IMR-90 (cell line): ENCODE results near the gene LRRC56. TPM values are rescaled to one million over a fixed set of nuclear protein-coding genes. Genes with fewer than 3 reads are reported as not detected.

Experiments used
- ATAC-seq: fragments of 200-7000 bp; cut with Tn5 transposase; 2 replicates; pipeline ENCODE4 v1.9.1; 2020; ENCODE audit warnings: low read depth, mild to moderate bottlenecking, moderate library complexity
- BruUV-seq: library from RNA; stranded (reverse); fragments of 400-500 nt; replicated peaks from 2 replicates; lab custom pipeline; 2021; lab: Mats Ljungman, UMichigan
- CTCF ChIA-PET: fragments of 300-600 bp; formaldehyde crosslinking; extraction: SDS; loops from one replicate; lab custom pipeline; 2021; ENCODE audit warnings: antibody characterized with exemption; lab: Yijun Ruan, JAX
- POLR2A ChIA-PET: fragments of 300-600 bp; sonication (Branson Sonifier 250); formaldehyde crosslinking; loops from one replicate; lab custom pipeline; 2022; ENCODE audit warnings: antibody characterized with exemption; ENCODE audit not compliant: unreplicated experiment; lab: Charles Lee
- DNase-seq: peaks from one replicate; pipeline ENCODE4 v3.0.0; 2013
- H2AFZ ChIP-seq: replicated peaks from 2 replicates; pipeline ENCODE3; 2013; ENCODE audit warnings: low read length, mild to moderate bottlenecking; ENCODE audit not compliant: poor library complexity
- H2AK5ac ChIP-seq: 2 replicates; pipeline ENCODE4 v1.6.1; 2013; ENCODE audit warnings: low read depth, low read length, inconsistent platforms
- H2AK9ac ChIP-seq: replicated peaks from 2 replicates; pipeline ENCODE3; 2013; ENCODE audit warnings: mild to moderate bottlenecking, low read depth, low read length, moderate library complexity; ENCODE audit not compliant: poor library complexity
- H2BK120ac ChIP-seq: 2 replicates; pipeline ENCODE4 v1.6.1; 2013; ENCODE audit warnings: low read depth, low read length, inconsistent platforms
- H2BK15ac ChIP-seq: 3 replicates; pipeline ENCODE4 v1.6.1; 2013; ENCODE audit warnings: low read depth, low read length, inconsistent platforms
- H2BK20ac ChIP-seq: 2 replicates; pipeline ENCODE4 v1.6.1; 2013; ENCODE audit warnings: low read depth, mild to moderate bottlenecking, inconsistent platforms, low read length, moderate library complexity
- H2BK5ac ChIP-seq: 2 replicates; pipeline ENCODE4 v1.6.1; 2013; ENCODE audit warnings: mild to moderate bottlenecking, low read depth, low read length, inconsistent platforms; ENCODE audit not compliant: poor library complexity, severe bottlenecking
- H3K14ac ChIP-seq: replicated peaks from 2 replicates; pipeline ENCODE4 v1.6.1; 2013; ENCODE audit warnings: low read depth, low read length, inconsistent platforms
- H3K18ac ChIP-seq: 2 replicates; pipeline ENCODE4 v1.6.1; 2013; ENCODE audit warnings: low read depth, low read length, control low read depth
- H3K23ac ChIP-seq: 2 replicates; pipeline ENCODE4 v1.6.1; 2013; ENCODE audit warnings: low read depth, low read length, inconsistent platforms
- H3K27ac ChIP-seq: 2 replicates; pipeline ENCODE4 v1.5.1; 2013; ENCODE audit warnings: mild to moderate bottlenecking, control low read depth, low read length; ENCODE audit not compliant: insufficient read depth
- H3K27me3 ChIP-seq: 2 replicates; pipeline ENCODE4 v1.6.1; 2013; ENCODE audit warnings: low read length; ENCODE audit not compliant: control insufficient read depth, insufficient read depth
- H3K36me3 ChIP-seq: 2 replicates; pipeline ENCODE4 v1.6.1; 2013; ENCODE audit warnings: low read length, mixed read lengths; ENCODE audit not compliant: control insufficient read depth, insufficient read depth
- H3K4ac ChIP-seq: 2 replicates; pipeline ENCODE4 v1.6.1; 2013; ENCODE audit warnings: low read depth, low read length, inconsistent platforms
- H3K4me1 ChIP-seq: 2 replicates; pipeline ENCODE4 v1.6.1; 2013; ENCODE audit warnings: low read length, mixed read lengths; ENCODE audit not compliant: control insufficient read depth, insufficient read depth
- H3K4me2 ChIP-seq: 2 replicates; pipeline ENCODE4 v1.6.1; 2013; ENCODE audit warnings: low read depth, mild to moderate bottlenecking, control low read depth, low read length, moderate library complexity
- H3K4me3 ChIP-seq: 2 replicates; pipeline ENCODE4 v1.5.1; 2013; ENCODE audit warnings: low read depth, mild to moderate bottlenecking, control low read depth, low read length, moderate library complexity; ENCODE audit not compliant: insufficient read depth
- H3K56ac ChIP-seq: 2 replicates; pipeline ENCODE4 v1.6.1; 2013; ENCODE audit warnings: low read length, inconsistent platforms; ENCODE audit not compliant: insufficient read depth; ENCODE audit errors: extremely low read depth
- H3K79me1 ChIP-seq, 2 experiments: 2 replicates each; pipeline ENCODE4 v1.6.1; 2013; ENCODE audit warnings: low read length in 2 of 2, inconsistent platforms in 1 of 2, low read depth in 1 of 2
- H3K9ac ChIP-seq: 2 replicates; pipeline ENCODE4 v1.6.1; 2013; ENCODE audit warnings: low read depth, low read length, control low read depth
- H3K9me1 ChIP-seq: 2 replicates; pipeline ENCODE4 v1.6.1; 2013; ENCODE audit warnings: low read length, inconsistent platforms; ENCODE audit not compliant: insufficient read depth
- H3K9me3 ChIP-seq: 2 replicates; pipeline ENCODE4 v1.6.1; 2013; ENCODE audit warnings: low read length; ENCODE audit not compliant: control insufficient read depth, insufficient read depth
- H4K20me1 ChIP-seq: 2 replicates; pipeline ENCODE4 v1.6.1; 2013; ENCODE audit warnings: low read length, inconsistent platforms; ENCODE audit not compliant: insufficient read depth
- H4K5ac ChIP-seq: 2 replicates; pipeline ENCODE4 v1.6.1; 2013; ENCODE audit warnings: mild to moderate bottlenecking, low read depth, low read length, control low read depth
- H4K8ac ChIP-seq, 2 experiments: 2 replicates each; pipeline ENCODE4 v1.6.1; 2013; ENCODE audit warnings: low read depth in 2 of 2, low read length in 2 of 2, control low read depth in 1 of 2, inconsistent platforms in 1 of 2
- H4K91ac ChIP-seq: 2 replicates; pipeline ENCODE4 v1.6.1; 2013; ENCODE audit warnings: low read depth, low read length, inconsistent platforms; ENCODE audit not compliant: insufficient read depth
- BHLHE40 ChIP-seq: fragments of 150-350 bp; IDR thresholded peaks from 2 replicates; pipeline ENCODE4 v1.6.1; 2016; ENCODE audit warnings: mild to moderate bottlenecking, low read depth, low read length
- CEBPB ChIP-seq: IDR thresholded peaks from 2 replicates; pipeline ENCODE4 v1.6.1; 2012; ENCODE audit warnings: low read depth, low read length, improper control_type of control experiment
- CHD1 ChIP-seq: IDR thresholded peaks from 2 replicates; pipeline ENCODE4 v1.6.1; 2012; ENCODE audit warnings: low read depth, low read length, improper control_type of control experiment
- FOS ChIP-seq: fragments of 150-350 bp; IDR thresholded peaks from 2 replicates; pipeline ENCODE4 v1.6.1; 2016; ENCODE audit warnings: low read depth, low read length
- POLR2A ChIP-seq: IDR thresholded peaks from 2 replicates; pipeline ENCODE4 v1.6.1; 2012; ENCODE audit warnings: mild to moderate bottlenecking, low read depth, low read length
- RCOR1 ChIP-seq: IDR thresholded peaks from 2 replicates; pipeline ENCODE4 v1.6.1; 2012; ENCODE audit warnings: mild to moderate bottlenecking, low read length, improper control_type of control experiment; ENCODE audit not compliant: insufficient replicate concordance
- SMC3 ChIP-seq: fragments of 150-350 bp; IDR thresholded peaks from 2 replicates; pipeline ENCODE4 v1.6.1; 2016; ENCODE audit warnings: low read depth, mild to moderate bottlenecking, antibody characterized with exemption, low read length, moderate library complexity
- WGBS, 2 experiments: methylation state at CpG; one replicate each; pipeline versions ENCODE4 v1.1.5 to v1.1.7; 2013; ENCODE audit warnings: missing lambda C conversion rate in 2 of 2; ENCODE audit not compliant: insufficient read length in 1 of 2; ENCODE audit errors: extremely low coverage in 2 of 2; 5-methylcytosine and 5-hydroxymethylcytosine counted together
- dilution Hi-C: fragments of 300-500 bp; cut with HindIII; formaldehyde crosslinking; loops from one replicate; pipeline ENCODE4 v1.14.3; 2018; ENCODE audit warnings: low sequenced_read_pairs; ENCODE audit not compliant: unreplicated experiment
- in situ Hi-C: fragments of 300-500 bp; cut with MboI; formaldehyde crosslinking; loops from 3 replicates; pipeline ENCODE4 v1.14.3; 2019; ENCODE audit warnings: low sequenced_read_pairs, inconsistent platforms, mixed read lengths
- intact Hi-C: fragments of 100-400 bp; cut with micrococcal nuclease; formaldehyde crosslinking; loops from 2 replicates; pipeline ENCODE4 v1.10.0; 2022
- polyA plus RNA-seq, 3 experiments: library from polyadenylated mRNA; depleted of rRNA; stranded (reverse); fragments of >200 nt; gene quantifications; 2 replicates each; pipeline ENCODE4 v1.2.3, GENCODE V29; 2012; ENCODE audit warnings: low replicate concordance in 1 of 3
- total RNA-seq: library from RNA; depleted of rRNA; stranded (reverse); fragments of >200 nt; gene quantifications from 2 replicates; pipeline ENCODE4 v1.2.3, GENCODE V29; 2012
- TF ChIP-seq, protein P1 (sequence below): fragments of 150-350 bp; IDR thresholded peaks from 2 replicates; pipeline ENCODE4 v1.6.1; 2017; ENCODE audit warnings: mild to moderate bottlenecking, antibody characterized with exemption, low read length, low read depth

LRRC56 gene
- total and polyA plus RNA-seq, 2 of the 4 experiments (the other 2 are of a cell fraction): 0.36 to 1.3 TPM

DNA sequence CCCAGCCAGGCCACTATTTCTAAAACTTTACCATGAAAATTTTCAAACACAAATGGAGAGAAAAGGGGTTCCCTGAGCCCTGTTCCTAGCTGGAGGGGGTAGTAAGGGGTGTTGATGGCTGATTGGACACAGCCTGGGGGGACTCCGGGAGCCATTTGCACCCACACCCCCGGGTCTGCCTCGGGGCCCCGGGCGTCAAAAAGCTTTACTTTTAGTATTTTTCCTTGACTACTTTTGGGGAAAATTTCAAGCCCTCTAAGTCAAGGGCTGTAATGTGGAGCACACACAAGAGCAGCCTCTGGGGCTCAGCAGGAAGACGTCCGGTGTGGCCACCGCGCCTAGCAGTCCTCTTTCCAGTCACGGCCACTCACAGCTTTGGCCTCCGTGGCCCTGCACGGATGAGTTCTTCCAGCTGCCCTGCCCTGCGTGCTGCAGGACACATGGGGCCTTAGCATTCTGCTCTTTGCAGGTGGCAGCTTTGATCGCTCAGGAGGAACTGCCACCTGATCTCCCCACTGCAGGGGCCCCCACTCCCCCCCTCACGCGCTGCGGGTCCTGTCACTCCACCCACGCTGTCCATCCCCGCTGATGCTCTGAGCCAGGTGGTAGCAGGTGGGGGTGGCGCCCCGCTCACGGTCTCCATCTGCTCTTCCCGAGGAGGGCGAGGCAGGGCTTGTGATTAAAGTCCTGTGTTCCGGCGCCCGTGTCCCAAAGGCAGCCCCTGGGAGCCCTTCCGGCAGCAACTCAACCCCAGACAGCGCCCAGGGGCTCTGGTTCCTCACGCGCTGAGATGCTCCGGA, 44.7 kb upstream of the LRRC56 start:
- Histone ChIP-seq H3K9me3 (peaks cover 2% of the 10 kb centered on the region; the same call in 1 of the 2 replicates), H2AK9ac (no peak overlapping the region), H4K8ac (no peak overlapping the region), H2BK120ac (no peak overlapping the region), H2AK5ac (no peak overlapping the region), H3K4me1 (no peaks in the 10 kb centered on the region), H3K27ac (no peak overlapping the region), H4K91ac (no peak overlapping the region), H3K9me1 (peaks cover 8% of the 10 kb centered on the region), H3K56ac (no peak overlapping the region), H3K4ac (no peak overlapping the region), H3K18ac (no peak overlapping the region), H3K23ac (no peak overlapping the region), H3K4me3 (no peak overlapping the region), H3K9ac (no peak overlapping the region), H3K14ac (no peak overlapping the region), H4K20me1 (peaks cover 9% of the 10 kb centered on the region; the same call in 1 of the 2 replicates), H2AFZ (no peak overlapping the region), H2BK20ac (no peak overlapping the region), H3K27me3 (no peaks in the 10 kb centered on the region), H2BK15ac (no peak overlapping the region), H3K79me1 (peaks cover 4 to 19% of the 10 kb centered on the region in 2 experiments; a peak in 3 of 4 replicates), H3K4me2 (no peak overlapping the region), H3K36me3 (peaks cover 53% of the 10 kb centered on the region), H2BK5ac (no peak overlapping the region), H4K5ac (no peak overlapping the region)
- no peak for ATAC-seq
- dilution Hi-C loops: no loop called here
- no TSS peak for BruUV-seq
- ChIA-PET POLR2A (no interaction called here), CTCF (no interaction called here)
- 88% methylated on average over 12 of the region's 32 CpGs; no CpG with 5 or more reads in 1 of the 2 experiments for WGBS, 2 experiments
- in situ Hi-C loops: no loop called here
- DNase-seq: no peak
- intact Hi-C loops: no loop called here
- TF ChIP-seq CEBPB (no peak), POLR2A (no peak), BHLHE40 (no peak), CHD1 (no peak), FOS (no peak), RCOR1 (no peak), SMC3 (no peak)
- TF ChIP-seq, protein P1, sequence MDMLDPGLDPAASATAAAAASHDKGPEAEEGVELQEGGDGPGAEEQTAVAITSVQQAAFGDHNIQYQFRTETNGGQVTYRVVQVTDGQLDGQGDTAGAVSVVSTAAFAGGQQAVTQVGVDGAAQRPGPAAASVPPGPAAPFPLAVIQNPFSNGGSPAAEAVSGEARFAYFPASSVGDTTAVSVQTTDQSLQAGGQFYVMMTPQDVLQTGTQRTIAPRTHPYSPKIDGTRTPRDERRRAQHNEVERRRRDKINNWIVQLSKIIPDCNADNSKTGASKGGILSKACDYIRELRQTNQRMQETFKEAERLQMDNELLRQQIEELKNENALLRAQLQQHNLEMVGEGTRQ: no peak
